ENCODE data around the gene FXYD6.

DNA sequence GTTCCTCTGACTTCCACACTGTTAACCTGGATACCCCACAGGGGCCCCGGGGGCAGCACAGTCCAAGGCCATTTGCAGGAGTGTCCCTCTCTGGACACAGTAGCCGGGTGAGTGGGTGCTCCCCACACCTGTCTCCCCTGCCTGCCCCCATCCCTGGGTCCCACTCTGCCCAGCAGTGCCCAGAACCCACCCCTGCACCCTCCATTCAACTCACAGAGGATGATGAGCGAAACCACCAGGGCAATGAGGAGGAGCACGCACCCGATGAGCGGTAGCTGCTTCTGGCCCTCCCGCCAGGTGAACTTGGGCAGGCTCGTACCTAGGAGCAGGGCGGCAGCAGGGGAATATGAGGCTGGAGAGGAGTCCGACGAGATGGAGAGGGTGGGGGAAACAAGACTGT is 40.5 kb upstream of the FXYD6 start:
- no peak for TF ChIP-seq POLR2AphosphoS5 (IDR thresholded peaks at IDR 0.05)
- TF ChIP-seq, protein P1, sequence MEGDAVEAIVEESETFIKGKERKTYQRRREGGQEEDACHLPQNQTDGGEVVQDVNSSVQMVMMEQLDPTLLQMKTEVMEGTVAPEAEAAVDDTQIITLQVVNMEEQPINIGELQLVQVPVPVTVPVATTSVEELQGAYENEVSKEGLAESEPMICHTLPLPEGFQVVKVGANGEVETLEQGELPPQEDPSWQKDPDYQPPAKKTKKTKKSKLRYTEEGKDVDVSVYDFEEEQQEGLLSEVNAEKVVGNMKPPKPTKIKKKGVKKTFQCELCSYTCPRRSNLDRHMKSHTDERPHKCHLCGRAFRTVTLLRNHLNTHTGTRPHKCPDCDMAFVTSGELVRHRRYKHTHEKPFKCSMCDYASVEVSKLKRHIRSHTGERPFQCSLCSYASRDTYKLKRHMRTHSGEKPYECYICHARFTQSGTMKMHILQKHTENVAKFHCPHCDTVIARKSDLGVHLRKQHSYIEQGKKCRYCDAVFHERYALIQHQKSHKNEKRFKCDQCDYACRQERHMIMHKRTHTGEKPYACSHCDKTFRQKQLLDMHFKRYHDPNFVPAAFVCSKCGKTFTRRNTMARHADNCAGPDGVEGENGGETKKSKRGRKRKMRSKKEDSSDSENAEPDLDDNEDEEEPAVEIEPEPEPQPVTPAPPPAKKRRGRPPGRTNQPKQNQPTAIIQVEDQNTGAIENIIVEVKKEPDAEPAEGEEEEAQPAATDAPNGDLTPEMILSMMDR (IDR thresholded peaks at IDR 0.05) = no peak
- TF ChIP-seq POLR2A (IDR thresholded peaks at IDR 0.05) = no peak

Measured in sigmoid colon (tissue), 4 donors.